WTC11 (cell line): ENCODE results near the gene BEND6. TPM values are rescaled to one million over a fixed set of nuclear protein-coding genes. Genes with fewer than 3 reads are reported as not detected.
"Not testable (repeated sequence)": the region's sequence is repeated elsewhere in the genome, so short reads cannot be mapped to it uniquely, and the experiment has no call there.

Experiments used
- ATAC-seq: fragments of 200-7000 bp; cut with Tn5 transposase; 2 replicates; pipeline ENCODE4 v1.10.0; 2021; ENCODE audit warnings: mild to moderate bottlenecking, moderate library complexity
- CTCF ChIA-PET: fragments of 300-600 bp; sonication (Branson Sonifier 250); formaldehyde crosslinking; loops from one replicate; lab custom pipeline; 2021; ENCODE audit warnings: antibody characterized with exemption; lab: Charles Lee
- POLR2A ChIA-PET: fragments of 350-600 bp; sonication (Branson Sonifier 250); formaldehyde crosslinking; loops from one replicate; lab custom pipeline; 2021; ENCODE audit warnings: antibody characterized with exemption; lab: Charles Lee
- DNase-seq: peaks from one replicate; pipeline ENCODE4 v3.0.0; 2021; ENCODE audit warnings: low spot score
- H3K27ac Mint-ChIP-seq: 2 replicates; pipeline ENCODE4 v1.8.0; 2021; ENCODE audit warnings: mixed read lengths
- H3K27me3 Mint-ChIP-seq: 2 replicates; pipeline ENCODE4 v1.8.0; 2021; ENCODE audit warnings: low read depth, mild to moderate bottlenecking, moderate library complexity, mixed read lengths
- H3K36me3 Mint-ChIP-seq: 2 replicates; pipeline ENCODE4 v1.8.0; 2021; ENCODE audit warnings: mixed read lengths
- H3K4me1 Mint-ChIP-seq: 2 replicates; pipeline ENCODE4 v1.8.0; 2022; ENCODE audit warnings: mixed read lengths
- H3K4me3 Mint-ChIP-seq: 2 replicates; pipeline ENCODE4 v1.8.0; 2021; ENCODE audit warnings: mild to moderate bottlenecking, moderate library complexity, mixed read lengths
- H3K9me3 Mint-ChIP-seq: 2 replicates; pipeline ENCODE4 v1.8.0; 2021; ENCODE audit warnings: mixed read lengths
- ATF2 ChIP-seq: sonication (generic); formaldehyde crosslinking; IDR thresholded peaks from 2 replicates; pipeline ENCODE4 v1.8.1; 2022; ENCODE audit warnings: low read depth, missing genetic modification reagents, borderline replicate concordance
- ATF6 ChIP-seq: sonication (generic); formaldehyde crosslinking; IDR thresholded peaks from 2 replicates; pipeline ENCODE4 v1.8.1; 2023; ENCODE audit warnings: mild to moderate bottlenecking, missing genetic modification reagents
- CTCF ChIP-seq: fragments of 200-600 bp; IDR thresholded peaks from 2 replicates; pipeline ENCODE4 v1.8.0; 2022; ENCODE audit warnings: antibody characterized with exemption
- FOXJ3 ChIP-seq: sonication (generic); formaldehyde crosslinking; IDR thresholded peaks from 2 replicates; pipeline ENCODE4 v1.9.0; 2021; ENCODE audit warnings: missing genetic modification reagents, mild to moderate bottlenecking, borderline replicate concordance
- MLX ChIP-seq: sonication (generic); formaldehyde crosslinking; IDR thresholded peaks from 2 replicates; pipeline ENCODE4 v1.8.1; 2023; ENCODE audit warnings: mild to moderate bottlenecking, missing genetic modification reagents, moderate library complexity
- NFATC4 ChIP-seq: fragments of 250-450 bp; sonication (Bioruptor Pico); IDR thresholded peaks from 2 replicates; pipeline ENCODE4 v1.9.0; 2021; ENCODE audit warnings: mild to moderate bottlenecking
- NR1H2 ChIP-seq: sonication (generic); formaldehyde crosslinking; IDR thresholded peaks from 2 replicates; pipeline ENCODE4 v1.9.0; 2021; ENCODE audit warnings: mild to moderate bottlenecking, moderate library complexity, missing genetic modification reagents
- PREB ChIP-seq: sonication (generic); formaldehyde crosslinking; IDR thresholded peaks from 2 replicates; pipeline ENCODE4 v1.8.1; 2022; ENCODE audit warnings: mild to moderate bottlenecking, missing genetic modification reagents, moderate library complexity, borderline replicate concordance
- RORB ChIP-seq: fragments of 250-450 bp; sonication (Bioruptor Pico); IDR thresholded peaks from 2 replicates; pipeline ENCODE4 v1.9.0; 2021; ENCODE audit warnings: mild to moderate bottlenecking
- TEAD1 ChIP-seq: sonication (generic); formaldehyde crosslinking; IDR thresholded peaks from 2 replicates; pipeline ENCODE4 v1.8.0; 2022; ENCODE audit warnings: mild to moderate bottlenecking, missing genetic modification reagents
- ZBTB21 ChIP-seq: sonication (generic); formaldehyde crosslinking; IDR thresholded peaks from 2 replicates; pipeline ENCODE4 v1.8.1; 2023; ENCODE audit warnings: mild to moderate bottlenecking, missing genetic modification reagents, borderline replicate concordance
- ZNF317 ChIP-seq: sonication (generic); formaldehyde crosslinking; IDR thresholded peaks from 2 replicates; pipeline ENCODE4 v1.8.1; 2023; ENCODE audit warnings: low read depth, mild to moderate bottlenecking, moderate library complexity, missing genetic modification reagents, borderline replicate concordance
- ZNF396 ChIP-seq: fragments of 250-450 bp; sonication (Bioruptor Pico); IDR thresholded peaks from 2 replicates; pipeline ENCODE4 v1.8.0; 2021; ENCODE audit warnings: mild to moderate bottlenecking, moderate library complexity, borderline replicate concordance
- ZNF512 ChIP-seq: sonication (generic); formaldehyde crosslinking; IDR thresholded peaks from 2 replicates; pipeline ENCODE4 v1.8.1; 2022; ENCODE audit warnings: missing genetic modification reagents, borderline replicate concordance
- ZNF532 ChIP-seq: fragments of 250-450 bp; sonication (Bioruptor Pico); IDR thresholded peaks from 2 replicates; pipeline ENCODE4 v1.9.0; 2021; ENCODE audit warnings: mild to moderate bottlenecking, borderline replicate concordance
- ZNF671 ChIP-seq: fragments of 250-450 bp; sonication (Bioruptor Pico); IDR thresholded peaks from 2 replicates; pipeline ENCODE4 v1.8.0; 2021; ENCODE audit warnings: mild to moderate bottlenecking
- total RNA-seq: library from RNA; stranded (reverse); gene quantifications from 3 replicates; pipeline ENCODE4 v1.2.3, GENCODE V29; 2021

Gene BEND6
- total RNA-seq, 1 experiment from 2014 or later: 1.5 TPM

GRCh38 chr6:56999748-57000147 lies 44.8 kb downstream of the BEND6 start:
- H3K27me3 Mint-ChIP-seq, DNase-seq, H3K4me3 Mint-ChIP-seq, H3K4me1 Mint-ChIP-seq, H3K27ac Mint-ChIP-seq, CTCF ChIA-PET, POLR2A ChIA-PET, ATAC-seq: not testable (repeated sequence)
- Mint-ChIP-seq H3K36me3 (peaks cover 13% of the 10 kb centered on the region), H3K9me3 (peaks cover 22% of the 10 kb centered on the region)

- DNase-seq (no peak), ATAC-seq (no peak)
- no peak for TF ChIP-seq NR1H2
- TF ChIP-seq ATF2 (CRISPR knock-in tag): no peak
- TF ChIP-seq FOXJ3 (CRISPR knock-in tag): no peak
- TF ChIP-seq CTCF: no peak
- TF ChIP-seq ZBTB21: no peak
- TF ChIP-seq NFATC4: no peak
- TF ChIP-seq ZNF512: no peak
- TF ChIP-seq ZNF396 (CRISPR knock-in tag): no peak
- no peak for TF ChIP-seq ZNF317 (CRISPR knock-in tag)
- no peak for TF ChIP-seq MLX (CRISPR knock-in tag)
- TF ChIP-seq ZNF671 (CRISPR knock-in tag): no peak
- TF ChIP-seq ZNF532 (CRISPR knock-in tag): no peak
- CTCF ChIA-PET: no interaction called here
- no peaks in the 10 kb centered on the region for H3K27me3 Mint-ChIP-seq
- H3K4me3 Mint-ChIP-seq: no peak overlapping the region
- H3K36me3 Mint-ChIP-seq: peaks cover 13% of the 10 kb centered on the region
- peaks cover 22% of the 10 kb centered on the region for H3K9me3 Mint-ChIP-seq
- H3K27ac Mint-ChIP-seq: no peak overlapping the region
- POLR2A ChIA-PET: no interaction called here
- no peaks in the 10 kb centered on the region for H3K4me1 Mint-ChIP-seq
Observed at GRCh38 chr6:57002197-57002596, 47.3 kb downstream of the BEND6 start.

- POLR2A ChIA-PET: no interaction called here
- no peaks in the 10 kb centered on the region for H3K4me1 Mint-ChIP-seq
- H3K27me3 Mint-ChIP-seq: no peaks in the 10 kb centered on the region
- DNase-seq (no peak), ATAC-seq (no peak)
- peaks cover 7% of the 10 kb centered on the region for H3K9me3 Mint-ChIP-seq
- no peak overlapping the region for H3K27ac Mint-ChIP-seq
- CTCF ChIA-PET: interaction anchor here (1.2 kb wide), 1 partner anchor 100 kb away, joined by 3 read pairs; no protein-coding TSS in a partner anchor
- no peak overlapping the region for H3K4me3 Mint-ChIP-seq
- H3K36me3 Mint-ChIP-seq: peaks cover 3% of the 10 kb centered on the region; the same call in 1 of the 2 replicates
- TF ChIP-seq ATF6 (CRISPR knock-in tag) (no peak), RORB (CRISPR knock-in tag) (no peak), MLX (CRISPR knock-in tag) (no peak), TEAD1 (CRISPR knock-in tag) (no peak), ATF2 (CRISPR knock-in tag) (no peak), PREB (CRISPR knock-in tag) (no peak)
Observed at GRCh38 chr6:57004292-57004691, 49.4 kb downstream of the BEND6 start.
